ENCODE data around the gene CHTOP.

Gene CHTOP

DNA sequence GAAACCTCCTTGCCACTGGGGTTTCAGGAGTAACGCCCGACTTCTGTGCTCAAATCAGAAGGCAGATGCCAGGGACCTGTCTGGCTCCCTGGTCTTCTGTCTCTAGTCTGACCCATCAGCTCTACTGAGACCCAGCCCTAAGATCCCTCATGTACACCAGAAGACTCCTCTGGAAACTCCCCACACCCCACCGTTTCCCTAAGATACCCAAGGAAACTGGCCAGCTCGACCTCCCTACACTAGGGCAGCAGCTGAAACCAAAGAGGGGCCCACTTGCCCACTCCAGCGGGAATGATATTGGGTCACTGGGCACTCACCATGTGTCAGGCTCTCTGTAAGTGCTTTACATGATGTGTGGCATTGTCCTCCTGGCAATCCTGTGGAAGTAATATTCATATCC lies 20.5 kb upstream of the CHTOP start:
- no peak for DNase-seq

DNA sequence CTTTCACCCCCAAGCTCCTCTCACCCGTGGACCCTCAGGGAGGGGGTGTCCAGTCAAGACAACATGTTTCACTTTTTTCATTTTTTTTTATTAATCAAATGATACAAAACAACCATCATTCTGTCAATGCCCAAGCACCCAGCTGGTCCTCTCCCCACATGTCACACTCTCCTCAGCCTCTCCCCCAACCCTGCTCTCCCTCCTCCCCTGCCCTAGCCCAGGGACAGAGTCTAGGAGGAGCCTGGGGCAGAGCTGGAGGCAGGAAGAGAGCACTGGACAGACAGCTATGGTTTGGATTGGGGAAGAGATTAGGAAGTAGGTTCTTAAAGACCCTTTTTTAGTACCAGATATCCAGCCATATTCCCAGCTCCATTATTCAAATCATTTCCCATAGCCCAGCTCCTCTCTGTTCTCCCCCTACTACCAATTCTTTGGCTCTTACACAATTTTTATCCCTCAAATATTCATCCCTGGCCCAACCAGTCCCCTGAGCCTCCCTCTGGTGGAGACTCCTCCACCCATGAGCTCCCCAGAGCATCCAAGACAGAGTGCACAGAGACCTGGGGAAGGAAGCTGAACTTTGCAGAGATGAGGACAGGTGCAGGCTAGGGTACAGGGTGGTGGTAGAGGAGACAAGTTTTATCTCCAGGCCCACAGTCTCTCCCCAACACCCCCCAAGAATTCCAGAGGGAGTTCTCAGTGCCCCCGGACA lies 19.5 kb upstream of the CHTOP start:
- DNase-seq: no peak

DNA sequence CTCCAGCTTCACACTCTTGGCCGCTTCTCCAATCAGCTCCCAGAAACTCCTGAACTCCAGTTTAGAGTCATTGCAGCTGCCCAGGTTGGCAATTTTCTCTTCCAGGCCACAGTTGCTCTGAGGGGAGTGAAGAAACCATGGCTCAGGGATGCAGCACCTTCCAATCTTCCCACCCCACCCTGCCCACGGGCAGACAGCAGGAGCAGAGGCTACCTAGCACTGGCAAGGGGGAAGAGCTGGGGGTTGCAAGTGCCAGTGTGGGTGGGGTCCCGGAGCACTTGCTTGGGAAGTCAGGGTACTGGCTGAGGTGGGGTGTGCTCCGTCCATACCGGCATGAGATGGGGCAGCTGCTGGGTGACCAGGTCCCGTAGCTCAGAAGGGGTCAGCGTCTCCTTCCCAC lies 19.0 kb upstream of the CHTOP start:
- no peak for DNase-seq

DNA sequence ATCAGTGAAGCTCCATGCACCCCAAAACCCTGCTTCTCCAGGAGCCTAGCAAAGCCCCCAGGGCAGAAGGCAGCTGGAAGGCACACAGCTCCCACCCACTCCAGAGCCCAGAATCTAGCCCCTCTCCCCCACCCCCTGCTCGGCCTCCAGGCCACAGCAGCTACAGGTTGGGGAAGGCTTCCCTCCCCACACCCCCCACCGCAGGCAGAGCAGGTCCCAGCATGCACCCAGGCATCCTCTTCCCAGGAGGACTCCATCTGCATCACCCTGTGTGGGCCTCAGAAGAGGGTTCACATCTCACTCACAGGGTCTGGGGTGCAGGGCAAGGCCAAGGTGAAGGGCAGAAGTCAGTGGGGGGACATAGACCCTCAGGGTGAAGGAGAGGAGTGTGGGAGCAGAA lies 18.5 kb upstream of the CHTOP start:
- DNase-seq: no peak

DNA sequence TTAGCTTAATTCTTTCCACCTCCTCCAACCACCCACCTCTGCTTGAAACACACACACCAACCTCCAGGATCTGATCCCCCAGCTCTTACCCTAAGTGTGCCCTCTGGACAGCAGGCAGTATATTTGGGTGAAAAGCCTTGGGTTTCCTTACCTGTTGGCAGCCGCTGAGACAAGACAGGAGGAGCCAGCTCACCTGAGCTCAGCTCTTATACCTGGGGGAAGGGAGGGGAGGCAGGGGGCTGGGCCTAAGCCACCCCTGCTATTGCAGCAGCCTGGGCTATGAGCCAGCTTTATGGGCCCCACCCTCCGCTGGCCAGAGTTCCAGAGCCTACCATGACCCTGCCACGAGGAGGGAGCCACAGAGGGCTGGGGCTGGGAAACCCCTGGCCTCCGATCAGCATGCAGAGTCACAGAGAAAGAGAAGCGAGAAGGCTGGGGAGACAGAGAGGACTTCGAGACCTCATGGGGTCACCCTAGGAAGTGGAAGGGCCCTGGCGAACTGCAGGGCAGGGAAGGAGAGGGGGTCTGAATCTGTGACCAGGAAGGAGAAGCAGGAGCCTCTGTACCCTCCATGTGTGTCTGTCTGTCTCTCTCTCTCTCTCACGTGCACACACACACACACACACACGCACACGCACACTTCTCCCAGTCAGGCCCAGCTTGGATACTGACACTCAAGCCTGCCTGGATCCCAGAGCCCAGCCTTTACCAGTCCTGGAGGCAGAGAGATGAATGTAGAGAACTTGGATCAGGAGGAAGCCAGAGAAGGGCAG lies 17.5 kb upstream of the CHTOP start, which contains the start of gene S100A14:
Gene S100A14, minus strand, starts transcription at position 182 of the 773 bp plus-strand sequence. CDS start 467 bp downstream, outside the sequence.
- no peak for DNase-seq

DNA sequence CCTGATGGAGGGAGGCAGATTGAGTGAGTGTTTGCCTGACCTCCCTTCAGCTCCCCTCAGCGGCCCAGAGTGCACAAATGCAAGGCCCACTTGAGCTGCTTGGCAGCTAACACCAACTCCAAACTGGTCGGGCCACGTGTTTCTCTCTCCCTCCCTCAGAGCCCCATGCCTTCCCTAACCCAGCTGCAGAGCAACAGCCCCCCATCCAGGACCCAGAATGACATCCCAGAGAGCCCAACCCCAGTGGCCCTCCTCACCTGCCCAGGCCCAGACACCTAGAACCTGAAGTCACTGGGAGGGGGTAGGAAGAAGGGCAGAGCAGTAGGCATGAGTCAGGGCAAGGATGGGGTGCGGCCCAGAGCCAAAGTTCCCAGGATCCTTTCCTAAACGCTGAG lies 17.0 kb upstream of the CHTOP start:
- no peak for DNase-seq

DNA sequence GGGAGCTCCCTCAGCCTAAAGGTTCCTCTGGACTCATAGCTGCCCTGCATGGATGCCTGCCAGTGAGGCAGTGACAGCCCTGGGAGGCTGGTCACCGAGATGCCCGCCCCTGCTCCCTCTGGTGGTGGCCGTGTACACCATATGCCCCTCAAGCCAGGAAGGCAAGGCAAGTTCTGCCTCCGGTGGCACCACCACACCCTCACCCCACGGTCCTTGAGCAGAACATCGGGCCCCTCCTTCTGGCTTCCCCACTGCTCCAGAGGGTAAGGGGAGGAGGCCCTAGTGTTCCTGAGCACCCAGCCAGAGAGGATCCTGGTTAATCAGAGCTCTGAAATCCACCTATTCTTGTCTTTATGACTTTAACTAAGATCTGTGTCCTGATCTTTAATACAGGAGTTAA lies 16.2 kb upstream of the CHTOP start:
- DNase-seq: peak; percentile 61

DNA sequence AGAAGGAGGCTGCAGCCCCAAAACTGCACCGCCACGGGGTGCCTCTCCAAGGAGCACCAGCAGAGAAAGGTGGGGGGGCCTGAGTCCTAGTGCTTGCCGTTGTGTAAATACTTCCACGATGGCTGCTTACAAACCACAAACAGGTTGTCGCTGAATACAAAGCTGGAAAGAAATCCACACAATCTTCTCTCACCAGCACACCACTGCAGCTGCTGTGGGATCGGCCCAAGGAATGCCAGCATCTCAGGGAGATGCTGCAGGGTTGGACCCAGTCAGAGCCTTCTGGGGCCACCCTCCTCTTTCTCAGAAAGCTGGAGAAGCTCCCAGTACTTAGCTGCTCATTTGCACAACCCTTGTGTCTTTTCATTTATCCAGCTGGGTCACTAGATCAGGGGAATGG lies 14.7 kb upstream of the CHTOP start:
- no peak for DNase-seq

DNA sequence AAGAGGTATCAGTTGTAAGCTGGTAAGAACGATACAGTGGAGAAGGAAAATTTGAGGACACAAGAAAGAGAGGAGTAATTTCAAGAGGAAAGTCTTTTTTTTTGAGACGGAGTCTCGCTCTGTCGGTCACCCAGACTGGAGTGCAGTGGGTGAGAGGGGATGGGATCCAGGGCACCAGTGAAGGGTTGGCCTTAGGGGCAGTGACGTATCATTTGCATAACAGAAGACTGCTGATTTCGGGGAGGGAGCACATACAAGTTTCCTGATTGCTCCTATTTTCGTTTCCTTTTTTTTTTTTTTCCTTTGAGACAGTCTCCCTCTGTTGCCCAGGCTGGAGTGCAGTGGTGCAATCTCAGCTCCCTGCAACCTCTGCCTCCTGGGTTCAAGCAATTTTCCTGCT lies 10.8 kb upstream of the CHTOP start:
- no peak for DNase-seq

DNA sequence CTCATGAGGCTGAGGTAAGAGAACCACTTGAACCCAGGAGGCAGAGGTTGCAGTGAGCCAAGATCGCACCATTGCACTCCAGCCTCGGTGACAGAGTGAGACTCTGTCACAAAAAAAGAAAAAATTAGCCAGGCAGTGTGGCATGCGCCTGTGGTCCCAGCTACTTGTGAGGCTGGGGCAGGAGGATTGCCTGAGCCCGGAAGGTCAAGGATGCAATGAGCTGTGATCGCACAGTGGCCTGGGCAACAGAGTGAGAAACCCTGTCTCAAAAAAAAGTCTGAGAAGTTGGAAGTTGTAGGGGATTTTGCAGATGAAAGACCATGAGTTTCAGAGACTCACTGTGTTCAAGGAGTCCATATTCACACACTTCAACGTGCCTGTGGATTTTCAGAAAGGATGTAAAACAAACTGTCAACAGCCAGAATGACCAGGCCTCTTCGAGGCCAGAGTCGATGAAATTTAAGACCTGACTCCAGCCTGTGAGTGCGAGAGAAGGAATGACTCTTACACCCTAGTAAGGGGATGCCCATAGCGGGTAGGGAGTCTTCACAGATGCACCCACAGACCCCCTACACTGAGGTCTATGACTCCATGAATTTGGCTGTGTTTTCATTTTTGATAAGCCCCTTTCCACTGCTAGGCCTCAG lies 8.8 kb upstream of the CHTOP start:
- no peak for DNase-seq

DNA sequence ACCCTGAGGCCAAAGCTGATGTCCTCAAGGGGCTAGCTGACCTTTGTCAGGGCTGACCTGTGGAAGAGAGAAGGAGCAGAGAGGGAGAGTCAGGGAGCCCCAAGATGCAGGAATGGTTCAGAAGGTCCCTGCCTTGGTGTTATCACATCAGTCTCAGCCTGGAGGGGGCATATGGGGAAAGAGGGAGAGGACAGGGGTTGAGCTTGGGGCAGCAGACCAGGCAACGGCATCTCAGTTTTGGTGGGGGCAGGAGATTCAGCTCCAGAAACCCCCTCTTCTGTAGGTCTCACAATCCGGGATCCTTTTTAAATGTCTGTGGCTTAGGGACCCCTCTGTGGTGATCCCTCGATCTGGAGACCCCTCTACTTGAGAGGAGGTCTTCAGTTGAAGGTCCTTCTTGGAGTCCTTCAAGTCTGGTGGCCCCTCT lies 7.4 kb upstream of the CHTOP start:
- DNase-seq: no peak

DNA sequence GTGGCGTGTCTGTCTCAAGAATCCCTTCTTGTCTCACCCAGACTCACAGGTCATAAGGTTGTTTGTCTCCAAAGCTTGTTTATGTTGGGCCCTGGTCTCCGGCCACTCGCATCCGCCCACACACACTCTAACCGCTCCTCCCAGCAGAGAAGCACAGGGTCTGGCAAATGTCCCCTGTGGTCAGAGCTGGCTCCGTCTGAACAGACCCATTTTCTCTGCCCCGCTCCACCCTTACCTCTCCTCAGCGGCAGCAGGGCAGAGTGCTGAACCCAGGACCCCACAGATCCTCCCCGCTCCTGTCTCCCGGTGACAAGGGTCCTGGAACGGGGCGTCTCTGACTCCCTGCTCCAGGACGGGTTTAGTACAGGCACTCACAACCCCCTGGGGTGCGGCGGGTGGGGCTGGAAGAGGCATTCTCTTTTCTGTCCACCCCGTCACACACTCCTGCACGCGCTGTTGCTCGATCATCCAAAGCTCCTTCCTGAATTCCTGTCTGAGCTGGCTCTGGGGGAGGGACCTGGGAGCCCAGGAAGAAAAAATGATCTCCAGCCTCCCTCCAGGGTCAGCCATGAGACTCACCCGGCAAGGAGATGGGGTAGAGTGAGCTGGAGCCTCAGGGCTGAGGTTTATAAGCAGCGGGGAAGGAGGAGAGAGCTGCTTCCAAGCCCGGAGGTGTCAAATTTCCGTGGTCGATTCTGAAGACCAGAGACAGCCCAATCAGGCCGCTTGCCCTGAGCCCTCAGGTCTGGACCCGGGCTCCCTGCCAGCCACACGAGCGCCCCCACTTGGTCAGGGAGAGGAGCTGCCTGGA lies 6.8 kb upstream of the CHTOP start, which contains the start of gene S100A13:
Gene S100A13, minus strand, starts transcription at position 602 of the 811 bp plus-strand sequence. CDS start 1,033 bp downstream, outside the sequence.
- no peak for DNase-seq

DNA sequence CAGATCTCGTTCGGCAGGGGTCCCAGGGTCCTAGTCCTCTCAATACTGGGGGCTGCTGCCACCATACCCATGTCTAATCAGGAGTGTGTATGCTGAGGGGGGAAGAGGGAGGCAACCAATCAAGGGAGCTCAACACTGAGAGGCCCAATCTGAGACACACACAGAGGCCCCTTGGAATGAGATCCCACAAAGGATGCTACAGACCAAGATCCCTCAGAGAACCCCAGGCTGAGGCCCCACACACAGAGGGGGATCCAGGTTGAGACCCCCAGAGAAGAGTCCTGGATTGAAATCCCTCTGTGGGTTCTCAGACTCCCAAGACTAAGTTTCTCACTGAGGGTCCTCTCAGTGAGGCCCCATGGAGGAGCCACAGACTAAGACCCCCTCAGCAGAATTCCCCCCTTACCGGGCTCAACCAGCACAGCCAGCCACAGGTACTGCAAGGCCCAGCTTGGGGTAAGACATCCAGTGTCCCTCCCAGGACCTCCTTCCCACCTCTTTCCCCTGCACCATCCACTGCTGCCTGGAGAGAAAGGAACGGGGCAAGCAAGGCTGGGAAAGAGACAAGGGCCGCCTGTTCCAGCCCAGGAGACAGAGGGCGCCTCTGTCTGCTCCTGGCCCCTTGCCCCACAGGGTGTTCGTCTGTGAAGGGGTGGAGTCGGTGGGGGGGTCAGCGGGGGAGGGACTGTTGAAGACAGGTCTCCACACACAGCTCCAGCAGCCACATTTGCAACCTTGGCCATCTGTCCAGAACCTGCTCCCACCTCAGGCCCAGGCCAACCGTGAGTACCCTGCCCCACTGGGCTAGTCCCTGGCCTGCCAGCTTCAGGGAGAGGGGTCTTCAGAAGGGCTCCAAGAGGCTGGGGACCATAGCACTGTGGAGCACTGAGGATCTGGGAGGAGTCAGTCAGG lies 5.9 kb upstream of the CHTOP start, which contains the start of gene S100A1:
Gene S100A1, plus strand, starts transcription at position 720 of the 912 bp plus-strand sequence. CDS start 2,088 bp downstream, outside the sequence.
- DNase-seq: no peak

DNA sequence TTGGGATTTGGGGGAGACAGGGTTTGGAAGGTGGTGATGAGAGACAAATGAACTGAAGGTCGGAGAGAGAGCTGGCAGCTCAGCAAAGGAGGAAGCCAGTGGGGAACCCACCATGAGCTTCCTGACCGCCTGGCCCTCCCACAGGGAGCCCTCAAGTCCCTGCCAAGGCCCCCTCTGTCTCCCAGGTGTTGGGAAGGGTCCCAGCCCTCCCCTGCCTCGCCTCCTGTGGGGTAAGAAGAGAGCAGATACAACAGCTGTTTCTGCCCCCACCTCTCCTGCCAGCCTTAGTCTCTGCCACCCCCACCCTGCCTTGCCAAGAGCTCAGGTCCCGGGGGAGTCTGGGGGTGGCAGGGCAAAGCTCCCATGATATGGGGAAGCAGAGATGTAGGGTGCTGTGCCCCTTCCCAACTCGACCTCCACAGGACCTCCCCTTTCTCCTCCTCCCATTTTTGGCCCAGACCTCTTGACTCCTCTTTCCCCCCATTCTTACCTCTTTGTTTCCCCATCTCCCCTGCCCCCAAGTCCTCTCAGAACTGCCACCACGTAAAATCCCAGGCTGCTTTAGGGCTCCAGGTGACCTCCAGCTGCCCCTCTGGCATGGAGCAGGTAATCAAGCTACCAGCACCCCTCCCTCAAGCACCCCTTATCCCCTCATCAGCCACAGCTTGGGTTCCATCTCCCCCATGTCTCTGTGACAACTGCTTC lies 5.1 kb upstream of the CHTOP start:
- DNase-seq: no peak

DNA sequence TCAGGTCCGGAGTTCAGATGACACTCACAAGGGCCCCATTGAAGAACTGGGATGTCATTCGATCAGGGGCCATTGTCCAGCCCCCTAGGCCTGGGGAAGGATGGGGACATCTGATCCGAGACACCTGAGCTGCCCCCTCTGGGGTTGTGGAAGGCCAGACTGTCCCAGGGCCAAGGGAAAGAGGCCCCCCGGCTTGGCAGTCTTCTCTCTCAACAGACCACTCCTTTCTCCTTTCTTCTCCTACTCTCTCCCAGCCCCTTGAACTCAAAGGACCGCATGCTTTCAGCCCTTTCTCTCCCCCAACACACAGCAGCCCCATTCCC lies 4.6 kb upstream of the CHTOP start:
- no peak for DNase-seq

DNA sequence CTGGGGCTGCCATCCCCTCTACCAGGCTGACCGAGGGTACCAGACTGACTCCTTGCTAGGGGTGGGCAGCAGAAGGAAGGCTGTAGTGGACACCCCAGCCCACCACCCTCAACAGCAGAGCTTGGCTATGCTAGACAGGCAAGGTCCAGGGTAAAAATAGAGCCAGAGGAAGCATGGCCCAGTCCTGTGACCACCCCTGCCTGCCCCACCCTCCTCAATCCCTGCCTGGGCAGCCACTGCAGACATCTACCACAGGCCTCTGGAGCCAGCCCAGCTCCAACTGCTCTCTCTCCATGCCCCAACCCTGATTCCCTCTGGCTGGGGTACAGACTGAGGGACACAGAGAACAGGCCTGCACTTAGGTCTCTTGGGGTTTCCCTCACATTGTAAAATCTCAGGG lies 3.9 kb upstream of the CHTOP start:
- no peak for DNase-seq

DNA sequence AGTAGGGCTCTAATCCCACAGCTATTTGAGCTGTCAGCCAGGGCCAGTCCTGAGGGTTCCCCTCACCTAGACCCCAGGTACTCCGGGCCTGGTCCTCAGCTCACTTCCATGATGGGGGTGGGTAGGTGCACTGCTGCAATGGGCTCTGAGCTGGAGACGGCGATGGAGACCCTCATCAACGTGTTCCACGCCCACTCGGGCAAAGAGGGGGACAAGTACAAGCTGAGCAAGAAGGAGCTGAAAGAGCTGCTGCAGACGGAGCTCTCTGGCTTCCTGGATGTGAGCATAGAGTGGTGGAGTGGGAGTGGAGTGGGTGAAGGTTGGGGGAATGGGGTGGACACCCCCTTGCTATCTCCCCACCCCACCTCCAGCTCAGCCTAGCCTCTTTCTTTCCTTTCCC lies 3.5 kb upstream of the CHTOP start:
- no peak for DNase-seq

DNA sequence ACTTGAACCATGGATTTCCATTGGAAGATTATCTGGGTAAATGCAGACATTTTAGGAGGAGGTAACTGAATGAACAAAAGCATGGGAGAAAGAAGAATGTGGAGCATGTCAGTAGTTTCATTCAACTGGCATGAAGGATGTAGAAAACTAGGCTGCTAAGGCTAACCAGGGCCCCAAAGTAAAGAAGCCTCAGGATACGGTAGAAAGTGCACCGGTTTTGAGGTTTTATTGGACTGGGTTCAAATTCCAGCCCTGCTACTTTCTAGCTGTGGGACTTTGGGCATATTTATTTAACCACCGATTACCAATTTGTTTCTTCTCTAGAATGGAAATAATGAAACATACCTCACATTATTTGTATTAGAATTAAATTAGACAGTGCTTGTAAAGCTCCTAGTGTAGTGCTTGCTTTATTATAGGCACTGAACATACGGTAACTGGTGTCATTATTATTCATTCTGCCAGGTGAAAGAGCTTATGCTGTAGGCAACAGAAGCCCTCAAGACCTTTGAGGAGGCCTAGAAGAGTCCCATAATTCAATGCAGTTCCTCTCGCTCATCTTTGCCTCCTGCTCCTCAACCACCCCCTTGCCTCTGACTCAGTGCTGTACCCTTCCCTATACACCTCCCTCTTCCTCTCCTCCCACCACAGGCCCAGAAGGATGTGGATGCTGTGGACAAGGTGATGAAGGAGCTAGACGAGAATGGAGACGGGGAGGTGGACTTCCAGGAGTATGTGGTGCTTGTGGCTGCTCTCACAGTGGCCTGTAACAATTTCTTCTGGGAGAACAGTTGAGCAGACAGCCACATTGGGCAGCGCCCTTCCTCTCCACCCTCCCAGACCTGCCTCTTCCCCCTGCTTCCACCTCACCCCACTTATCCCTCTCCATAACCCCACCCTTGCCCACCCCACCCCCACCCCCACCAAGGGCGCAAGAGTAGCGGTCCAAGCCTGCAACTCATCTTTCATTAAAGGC lies 2.5 kb upstream of the CHTOP start:
- no peak for DNase-seq

DNA sequence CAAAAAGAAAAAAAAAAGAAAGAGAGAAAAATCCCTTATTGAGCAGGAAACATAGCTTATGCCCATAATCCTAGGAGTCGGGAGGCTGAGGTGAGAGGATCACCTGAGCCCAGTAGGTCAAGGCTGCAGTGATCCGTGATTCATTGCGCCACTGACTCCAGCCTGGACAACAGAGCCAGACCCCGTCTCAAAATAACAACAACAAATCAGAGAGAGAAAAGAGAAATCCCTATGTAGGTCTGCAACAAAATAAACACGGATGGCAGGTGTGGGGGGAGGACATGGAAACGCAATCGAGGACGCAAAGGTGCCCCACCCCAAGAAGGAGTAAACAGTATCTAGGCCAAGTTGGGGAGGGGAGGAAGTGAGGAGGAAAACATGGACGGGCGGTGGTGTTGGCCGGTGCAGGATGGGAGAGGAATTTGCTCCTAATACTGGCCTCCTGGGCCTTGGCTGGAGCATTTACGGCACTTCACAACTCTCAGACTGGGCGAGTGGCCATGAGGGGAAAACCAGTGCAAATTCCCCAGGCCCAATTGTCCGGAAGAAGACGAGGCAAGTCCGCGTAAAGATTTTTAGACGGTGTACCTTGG lies 609 bp upstream of the CHTOP start:
- no peak for DNase-seq
